ENCODE measurements around the gene C11orf16.

DNA sequence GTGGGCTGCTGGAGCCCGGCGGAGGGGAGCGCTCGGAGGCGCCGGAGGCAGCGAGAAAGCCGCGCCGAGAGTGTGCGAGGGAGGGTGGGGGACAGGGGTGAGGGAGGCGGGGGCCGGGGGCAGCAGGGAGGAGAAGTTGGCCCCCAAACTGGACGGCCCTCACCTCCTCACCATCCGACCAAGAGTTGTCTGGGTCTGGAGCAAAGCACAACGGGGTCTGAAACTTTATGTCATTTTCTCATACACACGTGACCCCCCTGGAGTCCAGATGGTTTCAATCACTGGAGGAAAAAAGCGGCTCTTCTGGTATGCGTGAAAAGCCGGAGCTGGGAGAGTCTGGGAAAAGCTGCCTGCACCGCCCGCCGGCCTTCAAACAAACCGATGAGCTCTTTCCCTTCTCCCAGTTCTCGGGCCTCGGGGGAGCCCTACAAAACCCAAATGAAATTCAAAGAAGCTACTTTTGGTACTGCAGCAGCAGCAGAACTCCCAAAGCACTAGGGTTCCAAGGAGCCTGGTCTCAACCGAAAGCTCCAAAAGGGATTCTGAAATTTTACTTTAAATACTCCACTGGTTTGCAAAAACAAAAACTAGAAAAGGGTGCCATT lies 61.5 kb downstream of the C11orf16 start:
- no peak for TF ChIP-seq SIN3A (IDR thresholded peaks at IDR 0.05; ENCODE audit: low read depth)
- no peak for TF ChIP-seq POLR2AphosphoS5 (IDR thresholded peaks at IDR 0.05; ENCODE audit: low read depth, low read length)
- no peak for TF ChIP-seq POLR2A (IDR thresholded peaks at IDR 0.05; ENCODE audit: borderline replicate concordance, extremely low read depth, insufficient read depth, insufficient read length)
- no peak for TF ChIP-seq RAD21 (IDR thresholded peaks at IDR 0.05; ENCODE audit: low read depth)
- TF ChIP-seq, protein P1, sequence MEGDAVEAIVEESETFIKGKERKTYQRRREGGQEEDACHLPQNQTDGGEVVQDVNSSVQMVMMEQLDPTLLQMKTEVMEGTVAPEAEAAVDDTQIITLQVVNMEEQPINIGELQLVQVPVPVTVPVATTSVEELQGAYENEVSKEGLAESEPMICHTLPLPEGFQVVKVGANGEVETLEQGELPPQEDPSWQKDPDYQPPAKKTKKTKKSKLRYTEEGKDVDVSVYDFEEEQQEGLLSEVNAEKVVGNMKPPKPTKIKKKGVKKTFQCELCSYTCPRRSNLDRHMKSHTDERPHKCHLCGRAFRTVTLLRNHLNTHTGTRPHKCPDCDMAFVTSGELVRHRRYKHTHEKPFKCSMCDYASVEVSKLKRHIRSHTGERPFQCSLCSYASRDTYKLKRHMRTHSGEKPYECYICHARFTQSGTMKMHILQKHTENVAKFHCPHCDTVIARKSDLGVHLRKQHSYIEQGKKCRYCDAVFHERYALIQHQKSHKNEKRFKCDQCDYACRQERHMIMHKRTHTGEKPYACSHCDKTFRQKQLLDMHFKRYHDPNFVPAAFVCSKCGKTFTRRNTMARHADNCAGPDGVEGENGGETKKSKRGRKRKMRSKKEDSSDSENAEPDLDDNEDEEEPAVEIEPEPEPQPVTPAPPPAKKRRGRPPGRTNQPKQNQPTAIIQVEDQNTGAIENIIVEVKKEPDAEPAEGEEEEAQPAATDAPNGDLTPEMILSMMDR (IDR thresholded peaks at IDR 0.05 in 2 of 3, conservative IDR thresholded peaks at IDR 0.05 in 1 of 3; ENCODE audit: borderline replicate concordance in 1 of 3, insufficient read depth in 1 of 3, low read depth in 2 of 3, low read length in 2 of 3), result no peak
- TF ChIP-seq EZH2phosphoT487 (IDR thresholded peaks at IDR 0.05; ENCODE audit: borderline replicate concordance), result no peak
- TF ChIP-seq, protein P2, sequence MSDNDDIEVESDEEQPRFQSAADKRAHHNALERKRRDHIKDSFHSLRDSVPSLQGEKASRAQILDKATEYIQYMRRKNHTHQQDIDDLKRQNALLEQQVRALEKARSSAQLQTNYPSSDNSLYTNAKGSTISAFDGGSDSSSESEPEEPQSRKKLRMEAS (IDR thresholded peaks at IDR 0.05), result peak; percentile 32; the same call in 1 of the 2 replicates
- no peak for TF ChIP-seq SP1 (IDR thresholded peaks at IDR 0.05; ENCODE audit: low read depth)
